ACHN (cell line): ENCODE results near the gene DNM3.

ENCODE experiments used
- DNase-seq: peaks from one replicate; pipeline ENCODE4 v3.0.0-alpha.2; 2015
- in situ Hi-C: cut with HindIII; loops from 2 replicates; pipeline ENCODE4 v1.10.0; 2017; ENCODE audit warnings: low sequenced_read_pairs, low pct_ligation_motif_present, low pct_unique_long_range_greater_than_20kb

DNM3 gene

GRCh38 chr1:172338295-172338735, 497.0 kb downstream of the DNM3 start:
- in situ Hi-C loops, result no loop called here
- no peak for DNase-seq

DNA sequence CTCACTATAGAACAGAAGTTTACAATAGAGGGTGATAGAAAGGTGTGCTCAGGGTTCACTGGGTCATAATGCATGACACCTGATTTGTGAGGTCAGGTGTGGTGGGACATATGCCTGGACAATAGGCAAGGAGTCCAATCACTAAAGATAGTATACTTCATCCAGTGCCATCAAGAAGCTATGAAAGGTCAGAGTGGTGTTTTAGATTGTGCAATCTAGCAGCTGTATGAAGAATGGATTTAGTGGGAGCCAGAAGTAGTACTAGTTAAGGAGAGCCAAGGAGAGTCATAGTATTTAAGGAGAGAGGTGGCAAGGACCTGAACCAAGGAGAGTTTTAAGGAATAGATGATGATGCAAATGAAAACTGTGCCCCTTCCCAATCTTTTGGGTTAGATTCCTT, 498.5 kb downstream of the DNM3 start:
- in situ Hi-C loops, result no loop called here
- no peak for DNase-seq

DNA sequence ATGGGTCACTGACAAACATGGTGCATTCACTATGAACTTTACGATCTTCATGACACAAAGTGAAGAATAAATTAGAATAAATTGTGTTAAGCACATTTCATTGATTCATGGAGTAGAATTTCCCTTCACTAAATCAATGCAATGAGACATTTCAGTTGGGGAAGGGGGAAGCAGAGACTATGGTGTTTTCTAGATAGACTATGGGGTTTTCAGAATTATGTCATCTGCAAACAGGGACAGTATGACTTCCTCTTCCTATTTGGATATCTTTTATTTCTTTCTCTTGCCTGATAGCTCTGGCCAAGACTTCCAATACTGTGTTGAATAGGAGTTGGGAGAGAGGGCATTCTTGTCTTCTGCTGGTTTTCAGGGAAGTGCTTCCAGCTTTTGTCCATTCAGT, 499.2 kb downstream of the DNM3 start:
- DNase-seq, result no peak
- in situ Hi-C loops, result no loop called here

DNA sequence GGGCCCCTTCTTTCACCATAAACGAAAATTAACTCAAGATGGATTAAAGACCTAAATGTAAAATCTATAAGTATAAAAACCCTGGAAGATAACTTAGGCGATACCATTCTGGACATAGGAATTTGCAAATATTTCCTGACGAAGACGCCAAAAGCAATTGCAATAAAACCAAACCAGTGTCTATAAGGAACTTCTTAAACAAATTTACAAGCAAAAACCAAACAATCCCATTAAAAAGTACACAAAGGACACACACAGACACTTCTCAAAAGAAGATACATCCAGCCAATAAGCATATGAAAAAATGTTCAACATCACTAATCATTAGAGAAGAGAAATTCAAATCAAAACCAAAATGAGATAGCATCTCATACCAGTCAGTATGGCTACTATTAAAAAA, 500.4 kb downstream of the DNM3 start:
- in situ Hi-C loops, result no loop called here
- DNase-seq, result no peak

DNA sequence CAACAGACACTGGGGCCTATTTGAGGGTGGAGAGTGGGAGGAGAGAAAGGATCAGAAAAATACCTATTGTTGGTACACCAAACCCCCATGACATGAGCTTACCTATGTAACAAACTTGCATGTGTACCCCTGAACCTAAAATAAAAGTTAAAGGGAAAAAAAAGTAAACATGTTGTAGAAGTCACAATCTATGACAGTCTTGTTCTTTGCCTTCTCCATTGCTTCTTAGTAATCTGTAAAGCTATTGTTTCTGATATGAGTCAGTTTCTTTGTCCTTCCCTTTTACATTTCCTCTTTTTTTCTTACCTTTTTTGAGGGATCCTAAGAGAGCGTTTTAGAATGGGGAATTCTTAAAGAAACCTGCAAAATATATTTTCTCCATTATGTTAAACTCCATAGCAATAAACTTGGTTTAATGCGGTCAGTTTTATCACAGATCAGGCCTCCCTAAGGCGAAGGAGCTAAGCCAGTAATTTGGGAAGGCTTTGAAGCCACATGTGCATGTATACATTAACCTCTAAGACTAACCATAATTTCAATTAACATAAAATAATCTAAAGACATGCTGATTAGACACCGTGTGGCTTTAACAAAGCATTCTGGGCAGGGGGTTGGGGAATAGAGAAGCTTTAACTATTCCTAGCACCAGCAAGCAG, 501.4 kb downstream of the DNM3 start:
- in situ Hi-C loops, result no loop called here
- DNase-seq, result no peak

DNA sequence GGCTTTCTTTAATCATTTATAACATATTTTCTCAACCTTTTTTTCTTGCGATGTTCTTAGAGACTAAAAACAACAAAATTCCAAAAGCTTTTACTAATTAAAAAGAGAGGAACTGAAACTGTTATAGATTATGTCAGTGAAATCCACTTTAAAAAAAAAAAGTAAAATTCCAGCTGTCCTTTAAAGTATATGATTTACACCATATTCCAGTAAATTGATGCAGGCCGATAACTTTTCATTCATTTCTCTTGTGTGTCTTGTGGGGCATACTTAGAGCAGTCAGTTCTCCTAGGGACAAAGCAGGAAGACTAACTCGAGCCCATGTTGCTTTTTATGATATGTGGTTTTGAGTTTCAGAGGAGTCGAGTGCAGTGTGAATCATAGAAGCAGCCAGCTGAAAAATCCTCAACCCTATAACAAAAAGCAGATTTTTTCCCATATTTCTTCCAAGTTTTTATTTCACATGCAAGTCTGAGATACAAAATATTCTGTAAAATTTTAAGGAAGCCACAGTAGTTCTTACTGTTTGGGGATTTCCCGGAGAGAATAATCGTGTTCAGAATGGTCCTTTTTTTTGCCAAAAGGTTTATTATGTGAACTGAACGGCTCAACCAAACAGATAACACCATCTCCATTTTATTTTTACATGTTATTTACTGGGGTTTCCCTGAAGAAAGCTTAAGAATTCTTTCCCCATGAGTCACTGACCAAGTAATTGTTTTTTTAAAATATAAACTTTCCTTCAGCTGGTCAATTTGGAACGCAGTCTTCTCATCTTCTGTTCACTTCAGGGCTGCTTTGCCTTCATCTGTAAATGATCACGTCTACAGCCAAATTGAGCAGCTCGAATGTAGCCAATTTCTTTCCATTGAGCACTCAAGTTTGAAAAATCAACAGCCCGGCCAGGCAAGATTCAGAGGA, 502.2 kb downstream of the DNM3 start:
- DNase-seq, result peak; percentile 67
- in situ Hi-C loops, result no loop called here

DNA sequence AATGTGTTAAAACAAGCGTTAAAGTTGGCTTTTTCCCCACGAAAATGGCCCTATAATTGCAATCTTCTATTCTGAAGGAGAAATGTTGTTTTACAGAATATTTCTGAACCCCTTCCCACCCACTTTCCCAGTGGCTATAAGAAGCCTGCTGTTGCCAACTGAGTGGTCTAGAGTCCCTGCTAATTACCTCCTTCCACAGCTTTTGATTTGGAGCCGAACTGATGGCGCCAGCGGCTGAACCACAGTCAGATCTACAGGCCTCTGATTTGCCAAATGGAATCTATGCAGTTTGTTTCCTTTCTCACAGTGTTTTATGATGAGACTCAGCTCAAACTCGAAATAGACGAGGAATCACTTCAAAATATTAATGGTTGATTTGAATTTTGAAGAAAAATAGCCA, 503.1 kb downstream of the DNM3 start:
- in situ Hi-C loops, result no loop called here
- DNase-seq, result no peak

GRCh38 chr1:172345077-172345476, 503.8 kb downstream of the DNM3 start:
- in situ Hi-C loops, result no loop called here
- DNase-seq, result no peak

GRCh38 chr1:172347416-172347815, 506.1 kb downstream of the DNM3 start:
- in situ Hi-C loops, result no loop called here
- no peak for DNase-seq

GRCh38 chr1:172350856-172351255, 509.6 kb downstream of the DNM3 start:
- in situ Hi-C loops, result no loop called here
- DNase-seq, result no peak

- no peak for DNase-seq
- in situ Hi-C loops, result no loop called here
Measured at GRCh38 chr1:172351346-172351745, 510.0 kb downstream of the DNM3 start.

- in situ Hi-C loops, result no loop called here
- no peak for DNase-seq
Measured at GRCh38 chr1:172351754-172352161, 510.5 kb downstream of the DNM3 start.

- peak; percentile 19 for DNase-seq
- in situ Hi-C loops, result no loop called here
Measured at GRCh38 chr1:172352435-172352834, 511.1 kb downstream of the DNM3 start.

- DNase-seq, result no peak
- in situ Hi-C loops, result no loop called here
Measured at GRCh38 chr1:172354291-172355274, 513.3 kb downstream of the DNM3 start.

DNA sequence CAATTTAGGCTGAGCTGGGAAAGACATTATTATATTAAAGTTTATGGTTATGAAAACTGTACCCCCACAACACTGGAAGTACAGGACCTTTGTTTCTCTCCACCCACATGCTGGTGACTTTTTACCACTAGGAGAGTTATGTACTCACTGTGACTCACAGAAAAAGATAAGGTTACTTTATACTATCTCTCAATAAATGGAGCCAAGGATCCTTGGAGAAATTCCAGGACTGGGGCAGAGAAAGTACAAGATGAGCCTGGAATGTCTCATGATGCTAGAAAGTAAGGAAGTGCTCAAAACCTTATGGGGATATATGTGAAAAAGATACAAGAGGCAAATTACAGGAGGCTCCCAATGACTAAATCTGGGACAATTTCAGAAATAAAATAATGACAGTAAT, 515.3 kb downstream of the DNM3 start:
- DNase-seq, result peak; percentile 54

GRCh38 chr1:172357753-172358385, 516.6 kb downstream of the DNM3 start:
- DNase-seq, result no peak

More for the DNA sequence above, 515.3 kb downstream of the DNM3 start:
- in situ Hi-C loops, result no loop called here

DNA sequence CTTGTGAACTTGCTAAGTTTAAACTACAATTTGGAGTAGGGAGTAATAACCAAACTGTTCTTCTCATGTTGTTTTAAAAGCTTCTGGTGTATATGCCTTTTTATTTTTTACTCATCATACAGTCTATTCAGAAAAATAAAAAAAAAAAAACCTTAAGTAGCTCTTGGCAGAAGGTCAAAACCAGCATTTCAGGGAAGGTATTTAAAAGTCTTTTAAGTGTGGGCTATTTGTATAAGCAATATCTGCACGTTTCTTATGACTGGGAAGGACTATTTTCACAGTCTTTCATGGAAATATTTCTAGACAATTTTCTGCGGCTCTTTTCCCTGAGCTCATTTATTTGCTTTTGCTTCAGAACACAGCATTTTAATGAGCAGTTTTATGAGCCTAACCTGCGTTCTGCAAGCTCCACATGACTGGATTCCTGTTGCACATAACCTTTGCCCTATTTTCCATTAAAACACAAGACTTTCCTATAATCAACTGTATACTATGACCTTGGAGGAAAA, 518.2 kb downstream of the DNM3 start:
- in situ Hi-C loops, result no loop called here
- DNase-seq, result peak; percentile 27

More at GRCh38 chr1:172357753-172358385, 516.6 kb downstream of the DNM3 start:
- in situ Hi-C loops, result no loop called here

DNA sequence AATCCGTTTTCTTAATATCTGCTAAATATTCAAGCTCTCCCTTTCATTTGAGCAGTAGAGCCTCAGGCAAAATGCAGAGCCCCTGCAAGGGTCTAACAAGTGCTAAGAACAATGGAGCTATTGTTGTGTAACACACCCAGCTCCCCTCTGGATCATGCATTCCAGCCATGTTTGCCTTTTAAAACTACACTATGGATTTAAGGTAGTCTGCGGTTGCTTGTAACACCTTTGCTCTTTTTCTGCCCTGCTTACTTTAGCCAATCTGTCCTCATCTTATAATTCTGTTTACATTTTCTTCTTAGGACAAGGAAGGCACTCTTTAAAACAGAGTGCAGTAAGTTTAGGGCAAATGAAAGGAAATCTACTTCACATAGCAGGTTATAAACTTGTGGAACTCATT, 519.2 kb downstream of the DNM3 start:
- no peak for DNase-seq
- in situ Hi-C loops, result no loop called here
